Keratinocyte (primary cell): ENCODE results near the gene CASP7. TPM values are rescaled to one million over a fixed set of nuclear protein-coding genes. Genes with fewer than 3 reads are reported as not detected.
A peak's percentile ranks its signal among the peaks of the same experiment; 100 is the strongest.

Source experiments
- DNase-seq: peaks from one replicate; pipeline ENCODE4 v3.0.0-alpha.2; 2011; ENCODE audit warnings: low read depth, missing footprints, low spot score
- FAIRE-seq: peaks from 2 replicates; lab custom pipeline; 2011; peaks lifted over from hg19 to GRCh38; lab: Jason Lieb, UNC
- H2AFZ ChIP-seq: 2 replicates; pipeline ENCODE4 v1.6.0; 2012; ENCODE audit warnings: low read length, control low read depth, inconsistent platforms; ENCODE audit not compliant: control insufficient read depth
- H3K27ac ChIP-seq: 2 replicates; pipeline ENCODE4 v1.5.1; 2011; ENCODE audit warnings: low read length; ENCODE audit not compliant: control insufficient read depth, insufficient read depth
- H3K27me3 ChIP-seq: 3 replicates; pipeline ENCODE4 v1.6.0; 2011; ENCODE audit warnings: low read length; ENCODE audit not compliant: control insufficient read depth, insufficient read depth; ENCODE audit errors: extremely low read depth
- H3K36me3 ChIP-seq, 2 experiments: 2 replicates in 1 of 2; 3 replicates in 1 of 2; pipeline ENCODE4 v1.5.1; 2011; ENCODE audit warnings: low read length in 2 of 2, mild to moderate bottlenecking in 1 of 2; ENCODE audit not compliant: control insufficient read depth in 2 of 2, insufficient read depth in 2 of 2; ENCODE audit errors: extremely low read depth in 1 of 2
- H3K4me1 ChIP-seq: 3 replicates; pipeline ENCODE4 v1.5.1; 2011; ENCODE audit warnings: low read length; ENCODE audit not compliant: control insufficient read depth, insufficient read depth; ENCODE audit errors: extremely low read depth
- H3K4me2 ChIP-seq: 3 replicates; pipeline ENCODE4 v1.6.0; 2011; ENCODE audit warnings: low read depth, low read length; ENCODE audit not compliant: control insufficient read depth, insufficient read depth; ENCODE audit errors: extremely low read depth
- H3K4me3 ChIP-seq, 3 experiments: fragments of 200-600 bp in 1 of 3; sonication (generic) in 1 of 3; 2 replicates in 2 of 3; 3 replicates in 1 of 3; pipeline ENCODE4 v1.5.1; 2011 to 2016; ENCODE audit warnings: low read length in 3 of 3, mild to moderate bottlenecking in 3 of 3, control low read depth in 2 of 3, inconsistent platforms in 1 of 3, low read depth in 1 of 3, mixed read lengths in 1 of 3, mixed run types in 1 of 3, moderate library complexity in 1 of 3; ENCODE audit not compliant: control insufficient read depth in 2 of 3, insufficient read depth in 2 of 3; ENCODE audit errors: extremely low read depth in 1 of 3
- H3K79me2 ChIP-seq: 2 replicates; pipeline ENCODE4 v1.6.0; 2012; ENCODE audit warnings: low read length; ENCODE audit not compliant: control insufficient read depth, insufficient read depth
- H3K9ac ChIP-seq: 3 replicates; pipeline ENCODE4 v1.6.0; 2011; ENCODE audit warnings: low read length; ENCODE audit not compliant: control insufficient read depth, insufficient read depth; ENCODE audit errors: extremely low read depth
- H3K9me1 ChIP-seq: 3 replicates; pipeline ENCODE4 v1.6.0; 2011; ENCODE audit warnings: low read length; ENCODE audit not compliant: control insufficient read depth, insufficient read depth; ENCODE audit errors: extremely low read depth
- H3K9me3 ChIP-seq: 2 replicates; pipeline ENCODE4 v1.5.1; 2012; ENCODE audit warnings: low read depth, low read length; ENCODE audit not compliant: control insufficient read depth
- H4K20me1 ChIP-seq: 3 replicates; pipeline ENCODE4 v1.6.0; 2011; ENCODE audit warnings: low read length; ENCODE audit not compliant: control insufficient read depth, insufficient read depth; ENCODE audit errors: extremely low read depth
- EZH2 ChIP-seq: IDR thresholded peaks from one replicate; pipeline ENCODE4 v1.6.1; 2012; ENCODE audit warnings: inconsistent platforms, mild to moderate bottlenecking, low read length, moderate library complexity
- dilution Hi-C: fragments of 300-500 bp; cut with MboI; formaldehyde crosslinking; loops from one replicate; pipeline ENCODE4 v1.7.0; 2020; ENCODE audit warnings: low sequenced_read_pairs; ENCODE audit not compliant: extremely low pct_ligation_motif_present
- polyA plus RNA-seq, 5 experiments: library from polyadenylated mRNA; depleted of rRNA in 3 of 5; stranded (reverse) in 3 of 5; stranded (forward) in 1 of 5; unstranded in 1 of 5; fragments of >200 nt; gene quantifications; 1 replicate in 1 of 5; 2 replicates in 3 of 5; 3 replicates in 1 of 5; pipeline versions ENCODE4 v1.2.1 to v1.2.3, GENCODE V29; 2011 to 2012; ENCODE audit warnings: missing spikeins in 2 of 5, low read depth in 1 of 5, low replicate concordance in 1 of 5
- TF ChIP-seq, protein P1 (sequence below), 3 experiments: IDR thresholded peaks in 1 of 3; conservative IDR thresholded peaks in 1 of 3; optimal IDR thresholded peaks in 1 of 3; 2 replicates in 2 of 3; 3 replicates in 1 of 3; pipeline versions ENCODE3 to v1.5.1; 2011; ENCODE audit warnings: low read length in 3 of 3, mild to moderate bottlenecking in 3 of 3, moderate library complexity in 2 of 3, control low read depth in 1 of 3, inconsistent platforms in 1 of 3; ENCODE audit not compliant: insufficient read depth in 2 of 3; ENCODE audit errors: extremely low read depth in 1 of 3

The CASP7 gene
- polyA plus RNA-seq, 1 donor (not counting 4 experiments of a cell fraction or from before 2014, with no cell fraction given), result 23.2 TPM

DNA sequence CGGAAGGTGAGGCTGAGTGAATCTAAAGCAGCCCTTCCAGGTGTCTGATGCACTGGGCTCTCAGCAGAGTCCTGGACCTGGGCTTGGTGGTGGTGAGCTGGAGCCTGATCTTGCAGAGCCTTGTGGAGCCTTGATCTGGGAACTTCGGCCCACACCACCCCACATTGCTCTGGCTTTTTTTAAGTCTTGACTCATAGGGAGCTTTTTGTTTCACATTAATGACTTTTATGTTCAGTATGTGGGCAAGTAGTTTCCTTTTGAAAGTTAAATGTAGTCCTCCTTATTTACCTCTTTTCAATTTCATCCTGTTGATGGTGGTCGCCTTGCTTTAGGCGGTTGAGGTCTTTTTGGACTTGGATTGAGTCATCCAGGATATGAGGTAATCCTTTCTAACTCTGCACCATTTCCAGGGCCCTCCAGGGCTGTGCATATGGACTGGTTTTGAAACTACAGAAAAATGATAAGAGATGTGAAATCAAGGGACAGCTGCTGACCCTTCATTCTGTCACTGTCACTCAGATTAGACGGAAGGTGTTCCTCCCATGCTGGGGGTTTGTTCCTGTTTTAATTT, 12.9 kb upstream of the CASP7 start:
- H3K9me1 ChIP-seq, result no peaks in the 10 kb centered on the region
- H3K4me3 ChIP-seq, result no peak overlapping the region
- H3K4me1 ChIP-seq, result peaks cover 16% of the 10 kb centered on the region
- no peak for FAIRE-seq
- H3K9me3 ChIP-seq, result no peaks in the 10 kb centered on the region
- no peak for DNase-seq
- no peak overlapping the region for H3K27ac ChIP-seq
- H2AFZ ChIP-seq, result no peak overlapping the region
- H3K4me2 ChIP-seq, result peak overlapping the region; percentile 46
- H4K20me1 ChIP-seq, result no peaks in the 10 kb centered on the region
- H3K9ac ChIP-seq, result no peak overlapping the region
- no peaks in the 10 kb centered on the region for H3K79me2 ChIP-seq
- dilution Hi-C loops, result no loop called here
- TF ChIP-seq, protein P1, sequence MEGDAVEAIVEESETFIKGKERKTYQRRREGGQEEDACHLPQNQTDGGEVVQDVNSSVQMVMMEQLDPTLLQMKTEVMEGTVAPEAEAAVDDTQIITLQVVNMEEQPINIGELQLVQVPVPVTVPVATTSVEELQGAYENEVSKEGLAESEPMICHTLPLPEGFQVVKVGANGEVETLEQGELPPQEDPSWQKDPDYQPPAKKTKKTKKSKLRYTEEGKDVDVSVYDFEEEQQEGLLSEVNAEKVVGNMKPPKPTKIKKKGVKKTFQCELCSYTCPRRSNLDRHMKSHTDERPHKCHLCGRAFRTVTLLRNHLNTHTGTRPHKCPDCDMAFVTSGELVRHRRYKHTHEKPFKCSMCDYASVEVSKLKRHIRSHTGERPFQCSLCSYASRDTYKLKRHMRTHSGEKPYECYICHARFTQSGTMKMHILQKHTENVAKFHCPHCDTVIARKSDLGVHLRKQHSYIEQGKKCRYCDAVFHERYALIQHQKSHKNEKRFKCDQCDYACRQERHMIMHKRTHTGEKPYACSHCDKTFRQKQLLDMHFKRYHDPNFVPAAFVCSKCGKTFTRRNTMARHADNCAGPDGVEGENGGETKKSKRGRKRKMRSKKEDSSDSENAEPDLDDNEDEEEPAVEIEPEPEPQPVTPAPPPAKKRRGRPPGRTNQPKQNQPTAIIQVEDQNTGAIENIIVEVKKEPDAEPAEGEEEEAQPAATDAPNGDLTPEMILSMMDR (optimal IDR thresholded peaks at IDR 0.05 in 1 of 3, IDR thresholded peaks at IDR 0.05 in 1 of 3, conservative IDR thresholded peaks at IDR 0.05 in 1 of 3; ENCODE audit: extremely low read depth in 1 of 3, insufficient read depth in 2 of 3, low read length in 3 of 3), result no peak
- TF ChIP-seq EZH2, result no peak
- H3K36me3 ChIP-seq, result no peaks in the 10 kb centered on the region
- no peaks in the 10 kb centered on the region for H3K27me3 ChIP-seq

DNA sequence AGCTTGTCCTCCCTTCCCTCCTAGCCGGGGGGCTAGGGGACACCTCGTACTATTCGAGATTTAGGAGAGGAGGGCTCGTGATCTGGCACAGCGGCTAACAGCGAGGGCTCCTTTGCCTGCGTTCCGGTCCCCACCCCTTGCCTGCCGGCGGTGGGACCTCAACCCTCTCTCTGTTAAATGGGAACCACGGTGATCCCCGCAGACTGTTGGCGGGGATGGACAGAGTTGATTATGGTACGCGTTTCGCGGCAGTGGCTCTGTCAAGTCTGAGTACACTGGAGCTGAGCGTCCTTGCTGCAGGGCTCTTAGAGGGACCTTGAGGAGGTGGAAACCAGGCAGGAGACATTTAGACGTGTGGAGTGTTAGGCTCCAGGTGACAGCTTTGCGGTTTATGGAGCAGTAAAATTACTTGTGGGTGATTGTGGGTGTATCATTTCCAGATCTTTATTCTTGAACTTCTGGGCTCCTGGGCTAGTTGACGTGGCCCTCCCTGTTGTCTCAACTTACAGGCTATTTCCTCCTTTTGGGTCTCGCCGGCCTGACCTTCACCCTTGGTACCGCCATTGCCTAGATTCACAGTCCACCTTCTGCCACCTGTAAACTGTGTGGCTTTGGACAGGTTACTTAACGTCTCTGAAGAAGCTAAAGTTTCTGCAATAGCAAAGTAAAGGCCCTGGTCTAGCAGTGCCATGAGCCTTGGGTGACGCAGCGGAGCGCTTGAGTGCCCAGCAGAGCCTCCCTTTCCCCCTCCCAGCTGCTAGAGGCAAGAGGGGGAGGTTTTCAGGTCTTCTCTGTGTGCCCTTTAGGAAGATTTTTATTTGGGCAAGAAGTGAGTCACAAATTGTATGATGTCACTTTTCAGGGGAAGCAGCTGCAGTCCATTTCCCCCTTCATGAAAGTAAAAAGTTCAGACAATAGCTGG, 739 bp downstream of the CASP7 start:
- DNase-seq (peak; percentile 26), FAIRE-seq (peak; percentile 43)
- peak overlapping the region; percentile 100 for H3K4me2 ChIP-seq
- H3K27me3 ChIP-seq, result no peaks in the 10 kb centered on the region
- H3K9me1 ChIP-seq, result no peaks in the 10 kb centered on the region
- H3K4me1 ChIP-seq, result peaks cover 10% of the 10 kb centered on the region
- TF ChIP-seq, protein P1 (optimal IDR thresholded peaks at IDR 0.05 in 1 of 3, IDR thresholded peaks at IDR 0.05 in 1 of 3, conservative IDR thresholded peaks at IDR 0.05 in 1 of 3; ENCODE audit: extremely low read depth in 1 of 3, insufficient read depth in 2 of 3, low read length in 3 of 3), result no peak
- TF ChIP-seq EZH2, result no peak
- H3K36me3 ChIP-seq, result peaks cover 0 to 1% of the 10 kb centered on the region in 2 experiments
- no peaks in the 10 kb centered on the region for H4K20me1 ChIP-seq
- H2AFZ ChIP-seq, result peak overlapping the region; percentile 100
- peak overlapping the region; percentile 93 to 95 (median 94) for H3K4me3 ChIP-seq
- no peaks in the 10 kb centered on the region for H3K9me3 ChIP-seq
- dilution Hi-C loops, result no loop called here
- peak overlapping the region; percentile 85 for H3K27ac ChIP-seq
- H3K9ac ChIP-seq, result peak overlapping the region; percentile 94
- H3K79me2 ChIP-seq, result peaks cover 34% of the 10 kb centered on the region
